ENCODE results near the gene PLD1.

PLD1 gene

GRCh38 chr3:171792531-171792930, 17.8 kb downstream of the PLD1 start:
- no peak for DNase-seq

GRCh38 chr3:171791692-171792076, 18.6 kb downstream of the PLD1 start:
- DNase-seq: no peak

- no peak for DNase-seq
These were observed 19.2 kb downstream of the PLD1 start for GRCh38 chr3:171790898-171791691.

- DNase-seq: no peak
These were observed 19.7 kb downstream of the PLD1 start for GRCh38 chr3:171790574-171790897.

- no peak for DNase-seq
These were observed 20.4 kb downstream of the PLD1 start for GRCh38 chr3:171789759-171790505.

GRCh38 chr3:171788546-171789351, 21.5 kb downstream of the PLD1 start:
- no peak for DNase-seq

- no peak for DNase-seq
These were observed 23.3 kb downstream of the PLD1 start for GRCh38 chr3:171786997-171787396.

GRCh38 chr3:171784937-171785336, 25.3 kb downstream of the PLD1 start:
- no peak for DNase-seq

GRCh38 chr3:171784387-171784786, 25.9 kb downstream of the PLD1 start:
- no peak for DNase-seq

GRCh38 chr3:171783626-171784025, 26.7 kb downstream of the PLD1 start:
- no peak for DNase-seq

GRCh38 chr3:171783086-171783485, 27.2 kb downstream of the PLD1 start:
- DNase-seq: no peak

- DNase-seq: no peak
These were observed 27.7 kb downstream of the PLD1 start for GRCh38 chr3:171782617-171783016.

- DNase-seq: no peak
These were observed 28.6 kb downstream of the PLD1 start for GRCh38 chr3:171781711-171782127.

GRCh38 chr3:171778493-171778892, 31.8 kb downstream of the PLD1 start:
- no peak for DNase-seq

GRCh38 chr3:171777596-171777995, 32.7 kb downstream of the PLD1 start:
- DNase-seq: no peak

GRCh38 chr3:171776839-171777583, 33.3 kb downstream of the PLD1 start:
- no peak for DNase-seq

GRCh38 chr3:171776411-171776810, 33.9 kb downstream of the PLD1 start:
- no peak for DNase-seq

GRCh38 chr3:171775943-171776342, 34.3 kb downstream of the PLD1 start:
- no peak for DNase-seq

- DNase-seq: no peak
These were observed 35.8 kb downstream of the PLD1 start for GRCh38 chr3:171774521-171774920.

- DNase-seq: peak; percentile 37
These were observed 37.7 kb downstream of the PLD1 start for GRCh38 chr3:171772427-171773056.

GRCh38 chr3:171770689-171771620, 39.3 kb downstream of the PLD1 start:
- no peak for DNase-seq

All from NCI-H1092 (cell line).